Activated naive CD4-positive, alpha-beta T cell (primary cell): ENCODE data around the gene CYP4F3.
A peak's percentile ranks its signal among the peaks of the same experiment; 100 is the strongest.
"Not testable (repeated sequence)": the region's sequence is repeated elsewhere in the genome, so short reads cannot be mapped to it uniquely, and the experiment has no call there.

Experiments
- DNase-seq, 4 experiments: peaks; one replicate each; lab custom pipeline; 2025; lab: John Stamatoyannopoulos, UW

Gene CYP4F3

DNA sequence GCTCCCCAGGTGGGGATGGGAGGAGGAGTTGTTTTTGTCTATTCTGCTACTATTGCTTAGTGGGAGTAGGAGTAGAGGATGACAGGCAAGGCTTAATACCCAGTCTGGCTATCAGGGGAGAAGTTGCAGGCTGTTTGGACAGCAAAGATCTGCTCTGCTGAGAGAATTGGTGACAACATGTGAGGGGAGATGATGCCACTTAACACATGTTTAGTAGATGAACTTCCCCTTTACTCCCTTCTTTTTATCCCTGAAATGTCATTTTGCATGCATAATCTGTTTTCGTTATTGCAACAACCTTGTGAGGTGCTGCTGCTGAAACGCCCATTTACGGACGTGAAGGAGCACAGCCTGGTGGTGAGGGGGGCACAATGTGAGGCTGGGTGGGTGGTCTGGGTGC is 29.2 kb downstream of the CYP4F3 start:
- no peak for DNase-seq

DNA sequence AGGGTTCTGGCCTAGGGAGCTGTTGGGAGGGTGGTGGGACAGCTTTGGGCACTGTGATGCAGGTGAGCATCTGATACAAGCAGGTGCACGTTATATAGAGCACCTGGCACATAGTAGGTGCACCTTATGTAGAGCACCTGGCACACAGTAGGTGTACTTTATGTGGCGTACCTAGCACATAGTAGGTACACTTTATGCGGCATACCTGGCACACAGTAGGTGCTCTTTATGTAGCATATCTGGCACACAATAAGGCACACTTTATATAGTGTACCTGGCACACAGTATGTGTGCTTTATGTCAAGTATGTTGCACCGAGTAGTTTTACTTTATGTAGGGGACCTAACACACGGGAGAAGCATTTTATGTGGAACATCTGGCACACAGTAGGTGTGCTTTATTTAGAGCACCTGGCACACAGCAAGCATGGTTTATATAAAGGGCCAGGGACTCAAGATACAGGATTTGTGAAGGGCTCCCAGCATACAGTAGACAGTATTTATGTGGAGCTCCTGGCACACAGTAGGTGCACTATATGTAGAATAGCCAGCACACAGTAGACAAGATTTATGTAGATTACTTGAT is 30.6 kb downstream of the CYP4F3 start:
- DNase-seq, result no peak

DNA sequence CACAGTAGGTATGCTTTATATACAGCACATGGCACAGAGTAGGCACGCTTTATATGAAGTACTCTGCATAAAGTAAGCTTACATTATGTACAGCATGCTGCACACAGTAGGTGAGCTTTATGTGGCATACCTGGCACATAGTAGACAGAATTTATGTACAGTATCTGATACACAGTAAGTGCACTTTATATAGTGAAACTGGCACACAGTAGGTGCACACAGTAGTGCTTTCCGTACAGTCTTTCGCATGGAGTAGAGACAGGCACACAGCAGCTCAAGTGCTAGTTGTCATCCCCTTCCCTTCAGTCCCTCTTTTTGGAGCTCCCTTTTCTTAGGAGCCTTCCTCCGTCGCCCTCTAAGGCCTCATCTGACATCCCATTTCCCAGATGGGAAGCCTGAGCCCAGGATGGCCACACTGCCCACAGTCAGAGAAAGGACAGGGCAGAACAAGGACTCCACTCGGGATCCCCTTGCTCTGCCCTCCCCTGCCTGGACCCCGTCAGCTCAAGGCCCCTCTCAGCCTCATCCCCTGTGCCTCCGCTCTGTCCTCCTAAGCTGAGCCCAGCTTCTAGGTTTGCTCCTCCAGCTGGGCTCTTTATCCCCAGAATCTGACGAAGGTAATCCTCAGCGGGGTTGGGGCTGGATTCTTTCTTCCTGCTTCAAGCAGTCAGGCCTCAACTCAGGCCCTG is 31.3 kb downstream of the CYP4F3 start:
- no peak for DNase-seq

DNA sequence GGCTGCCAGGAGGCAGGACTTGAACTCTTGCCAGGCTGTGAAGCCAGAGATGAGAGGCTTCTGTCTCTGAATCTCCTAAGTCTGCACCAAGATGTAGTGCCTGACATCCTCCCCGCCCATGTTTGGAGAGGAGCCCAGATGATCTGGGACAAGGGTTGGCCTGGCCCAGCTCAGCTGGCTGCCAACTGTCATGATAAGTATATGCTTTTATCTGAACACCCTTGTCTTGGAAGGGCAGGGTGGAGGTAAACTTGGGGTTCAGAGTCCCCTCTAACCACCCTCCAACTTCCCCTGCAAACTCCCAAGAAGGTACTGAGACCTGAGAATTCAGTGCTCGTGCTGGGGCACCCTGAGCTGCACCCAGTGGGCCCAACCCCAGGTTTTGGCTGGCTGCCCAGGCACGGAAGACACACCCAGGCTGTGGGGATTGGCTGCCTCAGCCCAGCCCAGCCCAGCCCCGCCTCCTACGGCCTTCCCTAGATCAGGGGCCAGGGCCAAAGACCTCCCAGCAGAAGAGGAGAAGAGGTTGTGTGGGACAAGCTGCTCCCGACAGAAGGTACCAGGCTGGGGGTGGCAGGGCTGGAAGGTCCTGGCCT is 32.0 kb downstream of the CYP4F3 start, which contains the start of gene CYP4F12:
TSS of gene CYP4F12 (plus strand) at position 508 of the 596 bp plus-strand sequence. CDS start 443 bp downstream, outside the sequence.
- peak in 1 of 4 experiments; percentile 1 for DNase-seq

DNA sequence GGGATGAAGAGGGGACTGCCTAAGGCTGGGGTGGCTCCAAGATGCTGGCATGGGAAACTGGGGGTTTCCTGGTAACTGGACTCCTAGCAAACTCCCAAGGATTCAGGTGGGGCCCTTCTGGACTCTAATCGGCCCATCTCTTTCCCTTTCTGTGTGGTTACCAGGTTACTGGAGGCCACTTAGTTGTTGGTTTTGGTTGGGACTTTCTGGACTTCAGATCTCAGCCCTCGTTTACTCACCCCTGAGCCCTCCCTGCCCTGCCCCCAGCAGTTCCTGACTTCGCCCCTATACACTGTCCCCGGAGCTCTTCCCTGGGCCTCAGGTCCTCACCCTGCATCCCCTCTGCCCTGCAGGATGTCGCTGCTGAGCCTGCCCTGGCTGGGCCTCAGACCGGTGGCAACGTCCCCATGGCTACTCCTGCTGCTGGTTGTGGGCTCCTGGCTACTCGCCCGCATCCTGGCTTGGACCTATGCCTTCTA is 32.5 kb downstream of the CYP4F3 start:
- no peak for DNase-seq

DNA sequence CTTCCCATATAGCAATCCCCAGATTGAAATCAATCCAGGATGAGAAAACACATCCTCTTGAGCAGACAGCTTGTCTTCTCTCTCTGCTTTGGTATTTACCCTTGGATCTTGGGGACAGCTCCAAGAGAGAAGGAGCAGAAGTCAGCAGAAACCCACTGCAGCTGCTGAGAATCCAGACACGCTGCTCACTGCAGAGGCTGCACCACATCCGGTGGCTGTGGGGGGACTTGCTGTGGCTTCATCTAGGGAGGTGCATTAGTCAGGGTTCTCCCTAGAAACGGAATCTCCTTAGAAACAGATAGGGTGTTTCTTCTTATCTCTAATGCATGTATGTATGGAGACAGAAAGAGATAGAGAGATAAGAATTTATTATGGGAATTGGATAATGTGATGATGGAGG is 34.9 kb downstream of the CYP4F3 start:
- DNase-seq, result no peak

DNA sequence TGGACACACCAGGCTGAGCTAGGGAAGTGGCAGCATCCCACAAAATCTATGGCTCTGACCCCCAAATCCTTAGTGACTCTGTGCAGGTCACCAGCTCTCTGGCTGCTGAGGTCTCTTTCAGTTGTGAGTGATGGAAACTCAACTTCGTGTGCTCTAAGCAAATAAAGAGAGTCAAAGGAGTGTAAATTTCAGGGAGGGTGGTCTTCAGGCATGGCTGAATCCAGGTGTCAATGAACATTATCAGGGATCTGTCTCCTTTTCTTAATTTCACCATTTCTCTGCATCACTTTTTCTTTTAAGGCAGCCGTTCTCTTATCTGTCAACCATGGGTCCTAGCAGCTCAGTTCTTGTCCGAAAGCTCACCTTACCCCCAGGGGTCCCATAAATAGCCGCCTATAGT is 38.4 kb downstream of the CYP4F3 start:
- DNase-seq, result no peak

DNA sequence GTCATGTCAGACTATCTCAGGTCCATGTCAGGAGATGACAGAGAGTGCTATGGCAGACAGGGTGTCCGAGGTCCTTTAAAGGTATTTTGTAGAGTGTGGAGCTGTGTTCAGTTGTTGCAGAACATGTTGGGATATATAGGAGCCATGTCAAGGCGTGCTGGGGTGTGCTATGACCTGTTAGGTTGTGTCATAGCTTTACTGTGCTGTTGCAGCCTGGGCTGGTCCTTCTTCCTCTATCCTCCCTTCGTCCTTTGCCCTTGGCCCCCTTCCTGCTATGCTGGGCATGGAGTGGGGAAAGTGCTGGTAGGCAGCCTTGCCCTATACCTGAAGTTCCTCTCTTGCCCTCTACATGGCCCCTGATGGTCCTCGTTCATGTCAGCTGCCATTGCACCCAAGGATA is 39.2 kb downstream of the CYP4F3 start:
- not testable (repeated sequence) for DNase-seq

DNA sequence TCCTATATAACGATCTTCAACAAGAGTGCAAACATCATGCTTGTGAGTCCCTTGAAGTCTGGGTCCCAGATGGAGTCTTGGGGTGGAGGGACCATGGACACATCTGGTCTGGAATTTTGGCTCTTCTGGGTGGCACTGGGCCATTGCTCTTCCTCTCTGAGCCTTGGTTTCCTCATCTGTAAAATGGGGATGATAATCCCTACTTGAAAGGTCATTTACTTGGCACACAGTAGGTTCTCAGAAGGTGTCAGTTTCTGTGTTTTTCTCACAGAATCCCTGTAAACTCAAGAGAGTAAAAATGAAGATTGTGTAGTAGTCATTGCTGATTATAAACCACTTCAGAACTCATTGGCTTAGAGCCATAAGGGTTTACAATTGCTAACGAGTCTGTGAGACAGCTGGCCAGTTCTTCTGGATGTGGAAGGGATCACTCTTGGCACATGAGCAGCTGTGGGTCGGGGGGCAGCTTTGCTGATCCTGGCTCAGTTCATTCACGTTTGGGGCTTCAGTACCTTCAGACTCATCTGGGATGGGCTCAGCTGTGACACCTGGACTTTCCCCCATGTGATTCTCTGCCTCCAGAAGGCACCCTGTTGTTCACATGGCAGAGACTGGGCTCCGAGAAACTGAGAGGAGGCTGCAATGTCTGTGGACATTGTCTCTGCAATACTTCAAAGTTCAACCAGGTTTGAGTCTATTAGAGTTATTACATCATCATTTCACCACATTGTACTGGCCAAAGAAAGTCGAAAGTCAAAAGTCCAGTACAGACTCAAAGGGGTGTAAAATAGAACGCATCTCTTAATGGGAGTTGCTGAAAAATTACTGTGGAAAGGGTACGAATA is 40.0 kb downstream of the CYP4F3 start:
- DNase-seq, result no peak

DNA sequence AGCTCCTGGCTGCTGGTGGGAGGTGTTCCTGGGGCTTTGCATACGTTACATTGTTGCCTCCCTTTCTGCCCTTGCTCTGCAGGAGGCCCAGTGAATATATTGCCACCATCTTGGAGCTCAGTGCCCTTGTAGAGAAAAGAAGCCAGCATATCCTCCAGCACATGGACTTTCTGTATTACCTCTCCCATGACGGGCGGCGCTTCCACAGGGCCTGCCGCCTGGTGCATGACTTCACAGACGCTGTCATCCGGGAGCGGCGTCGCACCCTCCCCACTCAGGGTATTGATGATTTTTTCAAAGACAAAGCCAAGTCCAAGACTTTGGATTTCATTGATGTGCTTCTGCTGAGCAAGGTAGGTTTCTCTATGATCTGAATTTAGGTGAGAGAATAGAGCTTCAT is 42.7 kb downstream of the CYP4F3 start:
- DNase-seq, result no peak

DNA sequence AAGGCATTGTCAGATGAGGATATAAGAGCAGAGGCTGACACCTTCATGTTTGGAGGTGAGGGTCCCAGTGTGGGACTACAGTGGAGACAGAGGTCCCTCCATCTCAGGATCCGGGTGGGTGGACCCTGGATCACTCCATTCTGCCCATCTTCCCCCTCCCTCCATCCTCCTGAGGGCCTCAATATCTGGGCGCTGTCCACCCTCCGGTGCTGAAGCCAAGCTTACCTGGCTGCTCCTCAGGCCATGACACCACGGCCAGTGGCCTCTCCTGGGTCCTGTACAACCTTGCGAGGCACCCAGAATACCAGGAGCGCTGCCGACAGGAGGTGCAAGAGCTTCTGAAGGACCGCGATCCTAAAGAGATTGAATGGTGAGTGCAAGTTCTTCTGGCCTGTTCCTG is 44.1 kb downstream of the CYP4F3 start:
- DNase-seq, result no peak

DNA sequence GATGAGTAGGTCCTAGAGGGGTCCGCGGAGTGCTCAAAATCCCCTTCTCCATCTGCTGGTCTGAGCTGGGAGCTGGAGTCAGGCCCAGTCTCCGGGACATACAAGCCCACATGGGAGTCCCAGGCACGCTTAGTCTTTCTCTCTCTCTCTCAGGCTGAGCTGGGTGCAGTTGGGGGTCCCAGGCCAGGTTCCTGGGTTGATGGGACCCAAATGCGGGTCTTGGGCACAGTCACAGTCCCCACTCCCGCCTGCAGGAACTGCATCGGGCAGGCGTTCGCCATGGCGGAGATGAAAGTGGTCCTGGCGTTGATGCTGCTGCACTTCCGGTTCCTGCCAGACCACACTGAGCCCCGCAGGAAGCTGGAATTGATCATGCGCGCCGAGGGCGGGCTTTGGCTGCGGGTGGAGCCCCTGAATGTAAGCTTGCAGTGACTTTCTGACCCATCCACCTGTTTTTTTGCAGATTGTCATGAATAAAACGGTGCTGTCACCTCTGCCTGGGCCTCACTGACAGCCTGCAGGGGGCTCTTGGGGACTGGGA is 56.0 kb downstream of the CYP4F3 start:
- no peak for DNase-seq

DNA sequence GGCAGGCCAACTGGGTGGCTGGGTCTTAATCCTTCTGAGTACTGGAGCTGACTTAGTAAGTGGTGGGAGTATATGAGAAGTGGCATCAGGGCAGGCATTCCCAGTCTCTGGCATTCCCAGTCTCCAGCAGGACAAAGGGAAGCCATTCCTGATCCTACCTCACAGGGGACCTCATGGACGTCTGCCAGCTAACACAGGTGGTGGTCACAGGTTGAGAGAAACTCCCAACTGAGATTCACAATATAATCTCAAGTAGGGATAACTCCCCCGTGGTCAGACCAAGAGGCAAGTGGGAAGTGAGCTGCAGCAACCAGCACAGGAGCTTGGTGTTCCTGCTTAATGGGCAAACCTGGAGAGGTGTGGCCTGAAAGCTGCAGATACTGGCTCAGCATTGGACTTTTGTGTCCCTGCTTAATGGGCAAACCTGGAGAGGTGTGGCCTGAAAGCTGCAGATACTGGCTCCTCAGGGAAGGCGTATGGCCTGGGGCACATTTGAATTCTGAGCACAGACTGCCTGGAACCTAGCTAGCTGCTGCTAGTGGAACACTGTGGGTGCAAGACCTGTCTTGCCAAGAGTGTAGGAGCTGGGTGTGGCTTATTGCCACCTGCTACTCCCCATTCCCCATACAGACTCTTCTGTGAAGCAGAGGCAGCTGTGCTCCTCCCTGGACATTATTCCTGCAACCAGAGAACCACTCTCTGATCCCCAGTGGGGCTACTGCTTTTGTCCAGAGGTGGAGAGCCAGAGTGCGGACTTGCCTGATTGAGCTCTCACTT is 61.2 kb downstream of the CYP4F3 start:
- no peak for DNase-seq

DNA sequence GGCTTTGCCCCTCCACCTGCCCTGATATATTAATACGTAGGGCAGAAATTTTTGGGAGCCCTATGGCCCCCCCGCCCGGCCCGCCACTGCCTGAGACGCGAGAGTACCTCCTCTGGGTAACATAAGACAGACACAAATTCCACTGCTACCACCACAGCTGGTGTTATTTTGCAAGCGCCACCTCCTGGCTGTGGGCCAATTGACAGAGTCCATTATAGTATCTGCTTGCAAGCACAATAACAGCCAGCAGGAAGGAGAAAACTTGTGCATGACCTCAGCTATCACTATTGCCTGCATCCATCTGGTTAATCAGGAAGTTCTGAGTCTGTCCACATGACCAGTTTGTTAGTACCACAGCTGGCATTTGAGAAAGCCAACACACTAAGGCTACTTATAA is 61.8 kb downstream of the CYP4F3 start:
- no peak for DNase-seq
